GM21360 (cell line): Measurements from ENCODE around the gene NBEAL1.
"Not testable (repeated sequence)": the region's sequence is repeated elsewhere in the genome, so short reads cannot be mapped to it uniquely, and the experiment has no call there.

Source experiments
- ATAC-seq: cut with Tn5 transposase; IDR thresholded peaks from one replicate; pipeline ENCODE4 v1.9.1; 2021; ENCODE audit warnings: mild to moderate bottlenecking, moderate library complexity; ENCODE audit not compliant: unreplicated experiment

The NBEAL1 gene

DNA sequence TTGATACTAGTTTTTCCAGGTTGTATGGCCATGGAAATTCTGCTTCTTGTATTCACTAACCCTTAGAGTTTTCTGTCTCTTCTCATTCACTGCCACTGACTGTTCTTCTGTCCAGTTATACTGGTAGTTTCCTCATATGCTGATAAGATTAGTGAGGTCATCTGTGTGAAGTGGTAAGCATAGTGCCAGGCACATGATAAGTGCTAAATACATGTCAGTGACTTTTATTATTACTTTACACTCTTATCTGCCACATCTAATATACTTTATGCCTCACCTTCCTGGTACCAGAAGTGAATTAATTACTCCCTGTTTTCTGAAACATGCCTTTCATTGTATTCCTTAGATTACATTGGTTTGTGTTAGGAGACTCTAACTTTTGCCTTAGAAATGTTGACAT is 91.3 kb downstream of the NBEAL1 start:
- ATAC-seq: no peak

DNA sequence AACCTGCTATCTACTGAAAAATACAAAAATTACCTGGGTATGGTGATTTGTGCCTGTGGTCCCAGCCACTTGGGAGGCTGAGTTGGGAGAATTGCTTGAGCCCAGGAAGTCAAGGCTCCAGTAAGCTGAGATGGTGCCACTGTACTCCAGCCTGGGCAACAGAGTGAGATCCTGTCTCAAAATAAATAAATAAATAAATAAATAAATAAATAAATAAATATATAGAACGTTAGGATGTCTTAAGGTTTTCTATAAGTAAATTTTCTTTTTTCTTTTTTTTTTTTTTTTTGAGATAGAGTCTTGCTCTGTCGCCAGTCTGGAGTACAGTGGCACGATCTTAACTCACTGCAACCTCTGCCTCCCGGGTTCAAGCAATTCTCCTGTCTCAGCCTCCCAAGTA is 95.8 kb downstream of the NBEAL1 start:
- not testable (repeated sequence) for ATAC-seq

DNA sequence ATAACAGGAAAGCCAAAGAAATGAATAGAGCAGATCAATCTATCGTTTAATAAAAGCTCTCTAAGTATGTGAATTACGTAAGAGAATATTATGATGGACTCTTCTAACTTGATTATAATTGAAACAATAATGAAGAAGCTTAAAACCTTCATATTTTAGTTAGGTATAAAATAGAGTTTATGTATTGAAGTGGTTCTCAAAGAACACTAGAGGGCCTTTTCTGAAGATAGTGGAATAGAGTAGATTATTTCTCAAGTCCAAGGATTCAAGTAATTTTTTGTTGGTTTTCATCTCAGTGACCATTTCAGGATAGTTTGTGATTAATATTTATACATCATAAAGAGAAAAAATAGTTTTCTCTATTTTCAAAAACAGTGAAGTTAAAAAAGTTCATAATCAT is 97.7 kb downstream of the NBEAL1 start:
- no peak for ATAC-seq

DNA sequence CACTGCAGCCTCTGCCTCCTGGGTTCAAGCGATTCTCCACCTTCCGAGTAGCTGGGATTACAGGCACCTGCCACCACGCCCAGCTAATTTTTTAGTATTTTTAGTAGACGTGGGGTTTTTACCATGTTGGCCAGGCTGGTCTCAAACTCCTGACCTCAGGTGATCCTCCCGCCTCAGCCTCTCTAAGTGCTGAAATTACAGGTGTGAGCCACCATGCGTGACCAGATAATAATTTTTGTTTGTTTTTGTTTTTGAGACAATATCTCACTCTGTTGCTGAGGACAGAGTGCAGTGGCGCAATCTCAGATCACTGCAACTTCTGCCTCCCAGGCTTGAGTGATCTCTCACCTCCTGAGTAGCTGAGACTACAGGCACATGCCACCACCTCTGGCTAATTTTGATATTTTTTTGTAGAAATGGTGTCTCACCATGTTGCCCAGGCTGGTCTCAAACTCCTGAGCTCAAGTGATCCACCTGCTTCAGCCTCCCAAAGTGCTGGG is 100.6 kb downstream of the NBEAL1 start:
- ATAC-seq: not testable (repeated sequence)

DNA sequence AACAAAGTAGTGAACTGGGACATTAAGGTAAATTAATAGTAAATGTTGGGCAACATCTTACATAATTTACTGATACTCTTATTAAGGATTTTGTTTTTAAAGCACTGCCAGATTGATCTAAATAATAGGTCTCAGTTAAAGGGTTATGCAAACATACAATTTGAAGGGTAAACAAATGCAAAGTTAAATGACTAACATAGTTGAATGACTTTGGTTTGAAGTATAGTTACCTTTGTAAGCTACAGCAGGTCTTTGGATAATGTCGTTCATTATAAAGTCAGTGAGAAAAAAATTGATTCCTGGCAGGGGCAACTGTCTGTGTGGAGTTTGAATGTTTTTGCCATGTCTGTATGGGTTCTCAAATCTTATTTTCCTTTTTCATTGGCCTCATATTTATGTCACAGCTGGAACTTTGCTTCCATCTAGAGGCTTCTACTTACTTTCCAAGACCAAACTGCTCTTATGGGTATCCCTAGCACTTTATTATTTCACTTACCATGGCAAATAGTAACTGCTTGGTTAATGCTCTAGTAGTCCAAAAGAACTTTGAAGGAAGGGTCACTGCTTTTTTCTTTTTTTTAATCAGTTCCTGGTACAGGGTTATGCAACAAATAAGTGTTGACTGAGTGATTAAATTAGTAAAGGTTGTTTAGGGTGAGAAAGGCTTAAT is 107.8 kb downstream of the NBEAL1 start:
- ATAC-seq: no peak

DNA sequence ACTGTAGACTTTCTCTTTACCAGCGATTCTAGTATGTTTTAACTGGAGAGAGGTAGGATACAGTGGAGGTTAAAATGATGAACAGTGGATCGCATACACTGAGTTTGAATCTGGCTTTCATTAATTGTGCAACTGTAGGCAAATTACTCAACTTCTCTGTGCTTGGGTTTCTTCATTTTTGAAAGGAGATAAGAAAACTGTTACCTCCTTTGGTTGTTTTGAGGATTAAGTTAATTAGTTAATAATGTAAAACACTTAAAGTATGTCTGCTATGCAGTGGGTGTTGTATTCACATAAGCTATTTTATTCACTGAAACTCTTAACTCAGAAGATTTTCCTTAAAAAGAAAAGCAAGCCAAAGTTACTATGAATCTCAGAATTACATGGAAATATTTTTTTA is 112.3 kb downstream of the NBEAL1 start:
- ATAC-seq: no peak

DNA sequence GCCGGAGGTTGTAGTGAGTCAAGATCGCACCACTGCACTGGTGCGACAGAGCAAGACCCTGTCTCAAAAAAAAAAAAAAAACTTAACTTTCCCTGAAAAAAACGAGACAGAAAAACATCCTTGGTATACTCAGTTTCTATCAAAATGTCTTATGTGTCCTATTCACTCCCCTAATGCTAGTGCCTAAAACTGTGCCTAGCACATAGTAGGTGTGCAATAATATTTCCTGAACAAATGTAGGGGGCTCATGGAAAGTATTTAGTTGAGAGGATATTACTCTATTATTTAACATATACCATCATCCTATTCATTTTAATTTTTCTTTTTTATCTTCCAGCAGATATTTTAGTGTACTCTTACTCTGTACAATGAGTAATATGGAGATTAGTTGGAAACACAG is 120.4 kb downstream of the NBEAL1 start:
- ATAC-seq: no peak

DNA sequence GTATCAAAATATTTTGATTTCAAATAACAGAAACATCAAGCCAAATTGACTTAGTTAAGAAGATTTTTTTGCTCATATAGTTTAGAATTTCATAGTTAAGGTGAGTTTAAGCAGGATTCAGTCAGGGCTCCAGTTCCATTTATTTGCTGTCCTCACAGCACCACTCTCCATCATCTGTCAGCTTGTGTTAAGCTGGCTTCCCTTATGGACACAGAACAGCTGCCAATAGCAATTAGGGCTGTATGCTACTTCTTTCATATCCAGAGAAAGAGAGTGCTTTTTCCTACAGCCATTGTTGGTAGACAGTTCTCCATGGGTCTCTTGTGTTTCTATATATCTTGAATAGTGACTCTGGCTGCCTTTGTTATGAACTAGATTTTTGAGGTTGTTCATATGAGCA is 128.7 kb downstream of the NBEAL1 start:
- ATAC-seq: no peak

DNA sequence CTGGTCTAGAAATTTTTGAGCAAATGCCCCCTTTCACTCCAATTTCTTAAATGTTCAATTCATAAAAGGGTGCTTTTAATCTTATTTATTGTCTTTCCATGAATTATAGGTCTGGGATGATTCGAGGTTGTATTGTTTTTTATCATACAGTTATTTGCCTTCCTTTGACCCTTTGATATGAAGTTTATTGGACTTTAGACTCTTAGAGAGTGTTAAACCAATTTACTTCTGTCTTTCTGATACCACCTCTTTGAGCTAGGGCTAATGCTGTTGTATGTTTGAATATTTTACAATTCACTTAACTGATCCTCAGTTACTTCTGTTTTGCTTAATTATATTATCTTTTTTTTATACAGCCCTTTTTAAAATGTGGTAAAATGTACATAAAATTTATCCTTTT is 134.5 kb downstream of the NBEAL1 start:
- ATAC-seq: no peak

DNA sequence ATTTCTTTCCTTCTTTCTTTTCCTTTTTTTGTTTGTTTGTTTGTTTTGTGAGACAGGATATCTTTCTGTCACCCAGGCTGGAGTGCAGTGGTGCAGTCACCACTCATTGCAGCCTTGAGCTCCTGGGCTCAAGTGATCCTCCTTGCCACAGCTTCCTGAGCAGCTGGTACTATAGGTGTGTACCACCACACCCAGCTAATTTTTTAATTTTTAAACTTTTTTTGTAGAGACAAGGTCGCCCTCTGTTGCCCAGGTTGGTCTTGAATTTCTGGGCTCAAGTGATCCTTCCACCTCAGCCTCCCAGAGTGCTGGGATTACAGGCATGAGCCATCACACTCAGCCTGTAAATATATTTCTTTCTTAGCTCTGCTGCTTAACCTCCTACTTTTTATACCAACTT is 140.7 kb downstream of the NBEAL1 start:
- no peak for ATAC-seq

DNA sequence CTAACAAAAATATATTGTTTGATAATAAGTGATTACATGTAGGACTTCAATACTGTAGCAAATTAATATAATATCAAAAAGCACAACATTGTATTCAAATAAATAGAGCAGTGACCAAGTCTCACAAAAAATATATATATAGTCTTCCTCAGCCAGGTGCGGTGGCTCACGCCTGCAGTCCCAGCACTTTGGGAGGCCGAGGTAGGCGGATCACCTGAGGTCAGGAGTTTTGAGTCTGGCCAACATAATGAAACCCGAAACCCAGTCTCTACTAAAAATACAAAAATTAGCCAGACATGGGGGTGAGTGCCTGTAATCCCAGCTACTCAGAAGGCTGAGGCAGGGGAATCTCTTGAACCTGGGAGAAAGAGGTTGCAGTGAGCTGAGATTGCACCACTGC is 148.0 kb downstream of the NBEAL1 start:
- ATAC-seq: not testable (repeated sequence)

DNA sequence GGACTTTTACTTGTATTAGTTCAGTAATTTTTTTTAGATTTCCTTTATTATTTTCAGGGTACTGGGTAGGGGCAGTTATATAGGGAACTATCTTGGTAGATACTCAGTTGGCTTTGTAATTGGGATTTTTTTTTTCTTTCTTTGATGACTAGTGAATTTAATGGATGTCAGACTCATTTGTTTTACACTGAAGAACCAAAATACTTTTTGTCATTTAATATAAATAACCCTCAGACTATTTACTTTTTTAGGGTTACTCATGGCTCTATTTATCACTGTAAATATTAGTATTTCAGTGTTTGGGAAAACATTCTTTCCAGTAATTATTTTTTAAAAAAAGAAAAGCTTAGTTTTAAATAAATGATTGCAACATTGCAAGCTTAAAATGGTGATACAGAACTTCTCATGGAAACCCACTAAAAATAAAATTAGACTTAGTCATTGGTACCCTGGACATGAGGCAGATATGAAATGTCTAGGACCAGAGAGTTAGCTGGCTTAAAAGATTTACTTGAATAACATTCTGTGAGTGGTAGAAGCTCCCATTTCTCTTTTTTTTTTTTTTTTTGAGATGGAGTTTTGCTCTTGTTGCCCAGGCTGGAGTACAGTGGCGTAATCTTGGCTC is 149.7 kb downstream of the NBEAL1 start:
- ATAC-seq: no peak

DNA sequence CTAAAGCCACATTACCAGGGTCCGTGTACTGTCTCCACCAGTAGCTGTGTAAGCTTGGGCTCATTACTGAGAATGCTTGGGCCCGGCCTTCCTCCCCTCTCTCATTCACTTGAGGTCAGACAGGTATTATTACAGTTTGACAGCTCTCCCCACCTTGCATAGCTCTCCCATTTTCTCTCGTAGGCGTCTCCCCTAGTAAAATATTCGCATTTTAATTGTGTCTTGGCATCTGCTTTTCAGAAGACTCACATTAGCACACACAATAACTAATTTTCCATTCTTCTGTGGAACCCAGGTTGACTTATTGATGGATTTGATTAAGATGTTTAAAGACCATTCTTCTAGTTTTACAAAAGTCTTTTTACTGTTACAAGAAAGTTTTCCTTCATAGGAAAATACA is 153.1 kb downstream of the NBEAL1 start:
- no peak for ATAC-seq

DNA sequence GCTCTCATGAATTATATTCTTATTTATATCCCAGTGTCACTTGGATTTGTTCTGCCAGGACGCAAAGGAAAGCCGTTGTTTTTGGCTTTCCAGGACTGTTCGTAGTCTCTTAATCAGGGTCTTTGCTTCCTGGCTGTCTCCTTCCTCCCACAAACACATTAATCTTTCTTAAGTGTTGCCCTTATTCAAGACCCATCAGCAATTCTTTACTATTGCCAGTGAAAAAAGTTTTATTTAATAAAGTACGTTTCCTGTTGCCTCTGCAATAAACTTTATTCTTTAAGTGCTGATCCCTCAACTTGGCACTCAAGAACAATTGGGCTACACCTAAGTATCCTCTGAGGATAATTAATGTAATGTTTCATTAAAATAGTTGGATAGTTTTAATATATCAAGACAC is 155.8 kb downstream of the NBEAL1 start:
- ATAC-seq: no peak

DNA sequence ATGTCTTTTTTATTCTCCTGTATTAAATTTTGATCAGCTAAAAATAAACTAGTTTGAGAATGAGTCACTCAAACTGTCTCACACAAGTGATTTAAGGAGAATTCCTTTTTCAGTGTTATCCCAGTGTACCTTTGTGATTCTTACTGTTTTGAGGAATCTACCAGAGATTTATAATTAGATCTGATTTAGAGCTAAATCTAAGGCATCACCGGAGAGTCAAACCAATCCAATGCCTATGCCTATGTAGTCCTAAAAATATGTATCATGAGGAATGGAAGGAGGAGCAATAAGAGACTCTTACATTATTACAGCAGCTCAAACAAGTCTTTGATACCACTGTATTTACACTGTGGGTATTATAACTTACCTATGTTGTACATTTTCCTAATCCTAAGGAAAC is 160.7 kb downstream of the NBEAL1 start:
- no peak for ATAC-seq

DNA sequence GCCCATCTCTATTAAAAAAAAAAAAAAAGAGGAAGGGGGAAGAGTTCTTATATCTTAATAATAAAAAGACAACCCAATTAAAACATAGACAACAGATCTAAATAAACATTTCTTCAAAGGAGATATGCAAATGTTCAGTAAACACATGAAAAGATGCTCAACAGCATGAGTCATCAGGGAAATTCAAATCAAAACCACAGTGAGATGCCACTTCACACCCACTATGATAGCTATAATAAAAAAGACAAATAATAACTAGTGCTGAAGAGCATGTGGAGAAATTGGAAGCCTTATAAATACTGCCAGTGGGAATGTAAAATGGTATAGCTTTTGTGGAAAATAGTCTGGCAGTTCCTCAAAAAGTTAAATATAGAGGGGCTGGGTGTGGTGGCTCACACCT is 162.7 kb downstream of the NBEAL1 start:
- no peak for ATAC-seq

DNA sequence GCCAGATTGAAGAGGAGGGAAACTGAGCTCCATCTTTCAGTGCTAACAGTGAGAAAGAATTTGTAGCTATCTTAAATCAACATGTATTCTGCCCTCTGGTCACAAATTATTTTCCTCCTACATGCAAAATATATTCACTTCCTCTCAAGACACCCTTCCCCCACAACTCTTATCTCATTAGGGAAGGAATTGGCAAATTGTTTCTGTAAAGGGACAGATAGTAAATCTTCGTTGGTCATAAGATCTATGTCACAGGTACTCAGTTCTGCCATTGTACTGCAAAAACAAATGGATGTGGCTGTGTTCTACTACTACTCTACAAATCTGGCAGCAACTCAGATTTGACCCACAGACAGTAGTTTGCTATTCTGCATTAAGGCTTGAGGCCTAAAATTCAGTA is 171.2 kb downstream of the NBEAL1 start:
- ATAC-seq: no peak

DNA sequence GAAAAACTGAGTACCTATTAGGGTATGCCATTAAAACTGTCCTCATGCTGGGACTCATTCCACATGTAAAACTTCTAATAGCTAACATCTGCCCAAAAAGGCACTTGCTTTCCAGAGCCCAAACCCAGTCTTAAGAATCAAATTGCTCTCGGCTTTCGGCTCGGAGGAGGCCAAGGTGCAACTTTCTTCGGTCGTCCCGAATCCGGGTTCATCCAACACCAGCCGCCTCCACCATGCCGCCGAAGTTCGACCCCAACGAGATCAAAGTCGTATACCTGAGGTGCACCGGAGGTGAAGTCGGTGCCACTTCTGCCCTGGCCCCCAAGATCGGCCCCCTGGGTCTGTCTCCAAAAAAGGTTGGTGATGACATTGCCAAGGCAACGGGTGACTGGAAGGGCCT is 175.9 kb downstream of the NBEAL1 start:
- not testable (repeated sequence) for ATAC-seq

DNA sequence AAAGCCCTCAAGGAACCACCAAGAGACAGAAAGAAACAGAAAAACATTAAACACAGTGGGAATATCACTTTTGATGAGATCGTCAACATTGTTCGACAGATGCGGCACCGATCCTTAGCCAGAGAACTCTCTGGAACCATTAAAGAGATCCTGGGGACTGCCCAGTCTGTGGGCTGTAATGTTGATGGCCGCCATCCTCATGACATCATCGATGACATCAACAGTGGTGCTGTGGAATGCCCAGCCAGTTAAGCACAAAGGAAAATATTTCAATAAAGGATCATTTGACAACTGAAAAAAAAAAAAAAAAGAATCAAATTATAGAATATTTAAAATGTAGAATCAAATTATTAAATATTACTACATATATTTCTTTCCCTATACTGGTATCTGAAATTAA is 176.4 kb downstream of the NBEAL1 start:
- not testable (repeated sequence) for ATAC-seq

DNA sequence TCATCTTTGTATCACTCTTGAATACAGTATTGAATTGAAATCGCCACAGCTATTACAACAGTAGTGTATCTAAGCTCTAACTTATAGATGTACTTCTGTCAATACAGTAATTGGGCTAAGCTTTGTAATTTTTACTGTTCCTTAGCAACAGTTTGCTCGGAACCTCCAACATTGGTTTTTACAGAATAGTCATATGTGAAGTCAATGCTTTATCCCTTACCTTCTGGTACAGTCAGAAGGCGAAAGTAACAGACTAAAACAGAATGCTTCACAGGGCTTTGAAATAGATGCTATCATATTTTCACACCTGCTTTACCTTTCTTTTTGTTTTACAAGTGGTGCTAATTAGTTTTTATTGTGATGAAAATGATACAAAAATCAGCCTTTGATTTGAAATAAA is 177.3 kb downstream of the NBEAL1 start:
- ATAC-seq: no peak

DNA sequence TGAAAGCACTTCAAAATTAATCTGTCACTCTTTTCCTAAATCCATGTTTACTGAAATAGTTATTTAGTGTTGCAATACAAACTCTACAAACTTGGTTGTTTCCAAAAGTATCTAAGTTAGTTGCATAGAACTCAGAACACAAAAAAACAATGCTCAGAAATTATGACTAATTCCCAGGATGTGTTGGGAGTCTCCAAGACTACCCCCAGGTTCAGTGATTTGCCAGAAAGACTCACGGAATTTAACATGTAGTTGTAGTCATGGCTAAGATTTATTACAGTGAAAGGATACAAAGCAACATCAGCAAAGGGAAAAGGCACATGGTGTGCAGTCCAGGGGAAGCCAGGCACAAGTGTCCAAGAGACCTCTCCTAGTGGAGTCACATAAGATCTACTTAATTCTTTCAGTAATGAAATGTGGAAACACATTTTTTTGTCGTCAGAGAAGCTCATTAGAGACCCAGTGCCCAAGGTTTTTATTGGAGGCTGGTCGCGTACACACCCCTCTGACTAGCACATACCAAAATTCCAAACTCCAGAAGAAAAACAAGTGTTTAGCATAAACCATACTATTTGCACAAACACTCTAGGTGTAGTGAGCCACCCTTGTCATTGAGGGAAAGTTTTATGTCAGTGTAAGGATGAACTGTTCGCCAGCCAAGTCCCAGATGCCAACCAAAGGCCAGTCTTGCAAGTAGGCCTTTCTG is 180.8 kb downstream of the NBEAL1 start:
- ATAC-seq: no peak

DNA sequence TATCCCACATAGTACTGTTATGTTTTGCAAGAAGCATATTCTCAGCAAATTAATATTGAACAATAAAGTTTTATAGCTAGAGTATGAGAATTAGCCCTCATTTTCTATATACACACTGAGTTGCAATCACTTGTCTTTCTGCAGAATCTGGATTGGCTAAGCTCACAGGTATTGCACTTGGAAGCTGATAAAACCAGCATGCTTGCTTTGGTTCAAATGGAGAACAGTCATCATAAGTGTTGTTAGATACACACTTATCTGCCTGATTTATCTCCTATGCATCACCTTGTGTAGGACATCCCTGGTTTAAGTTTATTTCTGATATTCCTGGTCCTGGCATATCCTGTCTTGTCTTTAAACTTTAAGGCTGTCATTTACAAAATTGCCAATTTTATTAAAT is 186.2 kb downstream of the NBEAL1 start:
- no peak for ATAC-seq
